Measurements from ENCODE around the gene GPR62. TPM values are rescaled to one million over a fixed set of nuclear protein-coding genes. Genes with fewer than 3 reads are reported as not detected.

Gene GPR62
- polyA plus RNA-seq, 1 donor from 2014 or later: not detected

- Mint-ChIP-seq H3K9me3 (no peaks in the 10 kb centered on the region), H3K36me3 (peaks cover 5% of the 10 kb centered on the region), H3K27ac (peak overlapping the region in 1 of 3 donors; percentile 33), H3K4me3 (peak overlapping the region in 2 of 4 donors; percentile 17 to 56), H3K4me1 (peaks cover 15 to 16% (median 15%) of the 10 kb centered on the region in 3 donors), H3K27me3 (no peaks in the 10 kb centered on the region)
Observed at GRCh38 chr3:51944451-51945021, 10.6 kb upstream of the GPR62 start.

- Mint-ChIP-seq H3K4me3 (no peak overlapping the region), H3K27me3 (no peaks in the 10 kb centered on the region), H3K36me3 (peaks cover 5% of the 10 kb centered on the region), H3K27ac (peak overlapping the region in 1 of 3 donors; percentile 42), H3K9me3 (no peaks in the 10 kb centered on the region), H3K4me1 (peaks cover 12 to 15% (median 14%) of the 10 kb centered on the region in 3 donors)
Observed at GRCh38 chr3:51945031-51945840, 9.9 kb upstream of the GPR62 start.

DNA sequence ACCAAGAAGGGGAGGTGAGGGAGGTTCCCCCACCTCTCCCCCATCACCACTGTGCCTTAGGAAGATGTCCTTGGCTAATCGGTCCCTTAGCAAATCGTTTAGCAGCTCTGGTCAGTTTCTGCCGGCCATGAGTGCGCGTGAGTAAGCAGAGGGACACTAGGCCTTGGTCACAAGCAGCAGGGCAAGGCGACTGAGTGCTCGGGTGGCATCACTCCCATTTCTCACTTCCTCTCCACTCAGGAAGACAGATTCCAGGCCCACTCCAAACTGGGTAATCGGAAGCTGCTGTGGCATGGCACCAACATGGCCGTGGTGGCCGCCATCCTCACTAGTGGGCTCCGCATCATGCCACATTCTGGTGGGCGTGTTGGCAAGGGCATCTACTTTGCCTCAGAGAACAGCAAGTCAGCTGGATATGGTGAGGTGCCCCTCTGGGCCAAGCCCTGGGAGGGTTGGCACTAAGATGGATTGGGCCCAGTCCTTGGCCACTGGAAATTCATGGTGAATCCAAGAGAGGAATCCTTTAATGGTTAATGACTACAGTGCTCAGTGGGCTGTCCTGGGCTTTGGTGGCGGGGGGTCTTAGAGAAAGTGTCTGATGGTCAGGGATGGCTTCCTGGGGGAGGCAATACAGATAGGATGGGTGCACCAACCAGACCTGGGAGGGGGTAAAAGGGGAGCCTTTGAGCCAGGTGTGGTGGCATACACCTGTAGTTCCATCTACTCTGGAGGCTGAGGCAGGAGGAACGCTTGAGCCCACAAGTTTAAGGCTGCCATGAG is 9.1 kb upstream of the GPR62 start:
- H3K9me3 Mint-ChIP-seq: no peaks in the 10 kb centered on the region
- H3K27me3 Mint-ChIP-seq: no peaks in the 10 kb centered on the region
- peaks cover 4 to 9% (median 6%) of the 10 kb centered on the region in 3 donors for H3K4me1 Mint-ChIP-seq
- peak overlapping the region in 1 of 3 donors; percentile 42 for H3K27ac Mint-ChIP-seq
- H3K36me3 Mint-ChIP-seq: peaks cover 5% of the 10 kb centered on the region
- no peak overlapping the region for H3K4me3 Mint-ChIP-seq

GRCh38 chr3:51946796-51947195 is 8.4 kb upstream of the GPR62 start:
- H3K27ac Mint-ChIP-seq: peak overlapping the region in 1 of 3 donors; percentile 42
- peaks cover 2 to 5% (median 4%) of the 10 kb centered on the region in 3 donors for H3K4me1 Mint-ChIP-seq
- peaks cover 6% of the 10 kb centered on the region for H3K36me3 Mint-ChIP-seq
- no peaks in the 10 kb centered on the region for H3K27me3 Mint-ChIP-seq
- H3K4me3 Mint-ChIP-seq: no peak overlapping the region
- H3K9me3 Mint-ChIP-seq: no peaks in the 10 kb centered on the region

DNA sequence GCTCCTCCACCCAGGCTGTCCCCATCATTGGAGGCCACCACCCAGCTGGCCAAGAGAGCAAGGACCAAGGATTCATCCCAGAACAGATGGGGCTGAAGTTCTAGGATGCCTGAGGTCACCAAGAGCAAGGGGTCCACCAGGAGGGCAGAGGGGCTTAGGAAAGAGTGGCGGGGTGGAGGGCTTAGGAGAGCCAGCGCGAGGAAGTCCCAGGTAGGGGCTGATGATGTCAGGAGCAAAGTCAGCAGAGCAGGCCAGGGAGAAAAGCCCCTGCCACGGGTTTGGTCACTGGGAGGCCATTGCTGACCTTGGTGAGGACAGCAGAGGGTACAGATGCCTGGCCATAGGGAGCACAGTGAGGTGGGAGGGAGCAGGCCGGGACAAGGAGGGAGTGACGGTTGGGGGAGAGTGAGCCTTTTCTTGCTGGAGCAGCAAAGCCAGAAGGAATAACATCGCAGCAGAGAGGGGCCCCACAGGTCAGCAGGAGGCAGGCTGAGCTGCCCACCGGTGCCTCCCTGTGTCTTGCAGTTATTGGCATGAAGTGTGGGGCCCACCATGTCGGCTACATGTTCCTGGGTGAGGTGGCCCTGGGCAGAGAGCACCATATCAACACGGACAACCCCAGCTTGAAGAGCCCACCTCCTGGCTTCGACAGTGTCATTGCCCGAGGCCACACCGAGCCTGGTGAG is 7.8 kb upstream of the GPR62 start:
- Mint-ChIP-seq H3K4me3 (no peak overlapping the region), H3K27ac (no peak overlapping the region)

GRCh38 chr3:51948016-51948580 is 7.1 kb upstream of the GPR62 start:
- Mint-ChIP-seq H3K4me1 (peaks cover 0 to 1% (median 0%) of the 10 kb centered on the region in 3 donors), H3K27ac (peak overlapping the region in 1 of 3 donors; percentile 16), H3K36me3 (peaks cover 7% of the 10 kb centered on the region), H3K27me3 (peaks cover 3% of the 10 kb centered on the region), H3K4me3 (no peak overlapping the region), H3K9me3 (no peaks in the 10 kb centered on the region)

More for the DNA sequence above, 7.8 kb upstream of the GPR62 start:
- Mint-ChIP-seq H3K9me3 (no peaks in the 10 kb centered on the region), H3K27me3 (no peaks in the 10 kb centered on the region), H3K36me3 (peaks cover 7% of the 10 kb centered on the region), H3K4me1 (peaks cover 0 to 4% (median 2%) of the 10 kb centered on the region in 3 donors)

GRCh38 chr3:51949121-51949520 is 6.1 kb upstream of the GPR62 start:
- Mint-ChIP-seq H3K27ac (no peak overlapping the region), H3K36me3 (peaks cover 7% of the 10 kb centered on the region), H3K4me3 (no peak overlapping the region), H3K27me3 (peaks cover 9% of the 10 kb centered on the region), H3K4me1 (peaks cover 0 to 1% (median 0%) of the 10 kb centered on the region in 3 donors), H3K9me3 (no peaks in the 10 kb centered on the region)

DNA sequence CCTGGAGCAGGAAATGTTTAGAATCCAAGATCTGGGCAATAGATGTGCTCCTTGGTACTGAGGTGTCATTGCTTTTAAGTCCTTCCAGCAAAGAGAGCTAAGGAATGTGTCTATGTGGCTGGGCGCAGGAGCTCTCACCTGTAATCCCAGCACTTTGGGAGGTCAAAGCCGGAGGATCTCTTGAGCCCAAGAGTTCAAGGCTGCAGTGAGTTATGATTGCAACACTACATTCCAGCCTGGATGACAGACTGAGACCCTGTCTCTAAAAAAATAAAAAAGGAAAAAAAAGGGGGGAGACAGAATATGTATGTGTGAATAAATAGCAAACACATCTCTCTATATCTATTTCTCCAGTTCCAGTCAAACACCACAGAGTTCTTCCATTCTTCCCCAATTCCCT is 4.3 kb upstream of the GPR62 start:
- Mint-ChIP-seq H3K27me3 (peaks cover 12% of the 10 kb centered on the region), H3K9me3 (no peaks in the 10 kb centered on the region), H3K36me3 (peaks cover 7% of the 10 kb centered on the region), H3K4me3 (no peak overlapping the region), H3K27ac (no peak overlapping the region), H3K4me1 (no peaks in the 10 kb centered on the region)

DNA sequence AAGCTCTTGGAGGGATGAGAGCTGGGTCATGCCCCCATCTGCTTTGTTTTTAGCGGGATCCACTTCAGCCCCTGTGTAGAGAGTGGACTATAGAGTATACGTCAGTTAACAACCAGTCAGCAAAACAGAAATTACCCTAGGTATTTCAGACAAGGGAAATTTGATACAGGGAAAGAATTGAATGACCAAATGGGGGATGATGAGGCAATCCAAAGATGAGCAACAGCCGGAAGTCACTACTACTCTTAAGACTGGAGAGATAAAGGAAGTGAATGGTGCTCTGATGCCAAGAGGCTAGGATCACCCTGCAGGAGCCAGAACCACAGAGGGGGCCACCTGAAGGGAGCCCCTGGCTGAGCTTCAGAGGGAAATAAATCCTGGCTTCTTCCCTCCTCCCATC is 1.7 kb upstream of the GPR62 start:
- H3K9me3 Mint-ChIP-seq: no peaks in the 10 kb centered on the region
- H3K36me3 Mint-ChIP-seq: peaks cover 4% of the 10 kb centered on the region
- no peak overlapping the region for H3K27ac Mint-ChIP-seq
- H3K4me3 Mint-ChIP-seq: peak overlapping the region in 2 of 4 donors; percentile 1 to 38
- peaks cover 14% of the 10 kb centered on the region for H3K27me3 Mint-ChIP-seq
- peaks cover 0 to 2% (median 0%) of the 10 kb centered on the region in 3 donors for H3K4me1 Mint-ChIP-seq

- Mint-ChIP-seq H3K36me3 (peaks cover 2% of the 10 kb centered on the region), H3K9me3 (no peaks in the 10 kb centered on the region), H3K27me3 (peaks cover 14% of the 10 kb centered on the region), H3K4me1 (peaks cover 0 to 2% (median 0%) of the 10 kb centered on the region in 3 donors), H3K4me3 (peak overlapping the region in 3 of 4 donors; percentile 38 to 51 (median 47)), H3K27ac (no peak overlapping the region)
Observed at GRCh38 chr3:51954105-51954504, 1.1 kb upstream of the GPR62 start.

DNA sequence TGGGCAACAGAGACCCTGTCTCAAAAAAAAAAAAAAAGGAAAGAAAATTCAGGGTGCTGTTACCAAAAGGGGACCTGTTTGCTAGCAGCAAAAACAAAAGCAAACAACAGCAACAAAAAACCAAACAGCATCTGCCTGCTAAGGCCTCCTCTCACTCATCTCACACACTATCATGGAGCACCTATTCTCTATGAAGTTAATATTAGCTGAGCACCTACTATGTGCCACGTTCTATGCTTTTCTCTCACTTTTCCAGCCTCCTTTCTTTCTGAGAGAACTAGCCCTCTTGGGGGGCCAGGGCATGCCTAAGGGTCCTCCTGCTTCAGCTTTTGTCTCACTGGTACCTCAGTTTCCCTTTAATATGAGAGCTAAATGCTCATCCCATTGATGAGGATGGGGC is 468 bp upstream of the GPR62 start:
- H3K4me3 Mint-ChIP-seq: no peak overlapping the region

DNA sequence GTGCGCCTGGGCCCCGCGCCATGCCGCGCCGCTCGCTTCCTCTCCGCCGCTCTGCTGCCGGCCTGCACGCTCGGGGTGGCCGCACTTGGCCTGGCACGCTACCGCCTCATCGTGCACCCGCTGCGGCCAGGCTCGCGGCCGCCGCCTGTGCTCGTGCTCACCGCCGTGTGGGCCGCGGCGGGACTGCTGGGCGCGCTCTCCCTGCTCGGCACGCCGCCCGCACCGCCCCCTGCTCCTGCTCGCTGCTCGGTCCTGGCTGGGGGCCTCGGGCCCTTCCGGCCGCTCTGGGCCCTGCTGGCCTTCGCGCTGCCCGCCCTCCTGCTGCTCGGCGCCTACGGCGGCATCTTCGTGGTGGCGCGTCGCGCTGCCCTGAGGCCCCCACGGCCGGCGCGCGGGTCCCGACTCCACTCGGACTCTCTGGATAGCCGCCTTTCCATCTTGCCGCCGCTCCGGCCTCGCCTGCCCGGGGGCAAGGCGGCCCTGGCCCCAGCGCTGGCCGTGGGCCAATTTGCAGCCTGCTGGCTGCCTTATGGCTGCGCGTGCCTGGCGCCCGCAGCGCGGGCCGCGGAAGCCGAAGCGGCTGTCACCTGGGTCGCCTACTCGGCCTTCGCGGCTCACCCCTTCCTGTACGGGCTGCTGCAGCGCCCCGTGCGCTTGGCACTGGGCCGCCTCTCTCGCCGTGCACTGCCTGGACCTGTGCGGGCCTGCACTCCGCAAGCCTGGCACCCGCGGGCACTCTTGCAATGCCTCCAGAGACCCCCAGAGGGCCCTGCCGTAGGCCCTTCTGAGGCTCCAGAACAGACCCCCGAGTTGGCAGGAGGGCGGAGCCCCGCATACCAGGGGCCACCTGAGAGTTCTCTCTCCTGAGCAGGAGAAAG is 951 bp downstream of the GPR62 start:
- Mint-ChIP-seq H3K27ac (no peak overlapping the region), H3K27me3 (peaks cover 15% of the 10 kb centered on the region), H3K36me3 (peaks cover 2% of the 10 kb centered on the region), H3K9me3 (no peaks in the 10 kb centered on the region), H3K4me3 (peak overlapping the region in 3 of 4 donors; percentile 52 to 70 (median 67)), H3K4me1 (peaks cover 0 to 2% (median 1%) of the 10 kb centered on the region in 3 donors)

More for the DNA sequence above, 468 bp upstream of the GPR62 start:
- Mint-ChIP-seq H3K27ac (no peak overlapping the region), H3K36me3 (peaks cover 2% of the 10 kb centered on the region), H3K4me1 (peaks cover 0 to 2% (median 0%) of the 10 kb centered on the region in 3 donors), H3K27me3 (peaks cover 14% of the 10 kb centered on the region), H3K9me3 (no peaks in the 10 kb centered on the region)

DNA sequence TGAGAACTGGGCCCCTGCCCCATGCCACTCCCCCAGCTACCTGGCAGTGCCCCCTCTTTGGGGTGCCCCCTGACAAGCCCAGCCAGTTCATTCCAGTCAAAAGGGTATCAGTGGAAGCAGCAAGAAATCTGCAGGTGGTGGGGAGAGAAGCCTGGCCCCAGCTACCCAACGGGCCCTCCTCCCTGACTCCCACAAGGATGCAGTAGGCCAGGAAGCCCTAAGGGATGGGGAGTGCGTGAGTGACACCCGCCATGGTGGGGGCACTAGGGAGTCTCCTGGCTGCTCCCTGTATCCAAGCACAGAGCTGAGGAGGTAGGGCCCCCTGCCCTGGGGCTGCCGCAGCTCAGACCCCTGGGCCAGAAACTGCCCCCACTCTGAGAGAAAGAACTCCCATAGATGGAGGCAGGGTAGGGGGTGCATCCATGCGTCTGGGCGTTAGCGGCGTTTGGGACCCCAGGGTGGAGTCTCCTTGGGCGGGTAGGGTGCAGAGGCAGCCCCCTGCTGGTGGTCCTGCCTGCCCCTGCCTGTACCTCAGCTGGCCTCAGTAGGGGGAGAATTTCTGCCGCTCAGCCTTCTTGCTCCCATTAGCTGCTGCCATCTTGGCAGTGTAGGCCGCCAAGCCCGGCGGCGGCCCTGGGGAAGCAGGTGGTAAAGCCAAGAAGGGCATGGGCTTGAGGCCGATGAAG is 2.5 kb downstream of the GPR62 start:
- Mint-ChIP-seq H3K4me1 (peaks cover 0 to 2% (median 1%) of the 10 kb centered on the region in 3 donors), H3K27me3 (peaks cover 15% of the 10 kb centered on the region), H3K4me3 (no peak overlapping the region), H3K27ac (no peak overlapping the region), H3K36me3 (peaks cover 1% of the 10 kb centered on the region), H3K9me3 (no peaks in the 10 kb centered on the region)
